ENCODE results near the gene TFCP2. TPM values are rescaled to one million over a fixed set of nuclear protein-coding genes. Genes with fewer than 3 reads are reported as not detected.
A peak's percentile ranks its signal among the peaks of the same experiment; 100 is the strongest.

TFCP2 gene
- total and polyA plus RNA-seq, 2 of the 13 experiments (the other 11 are each of a cell fraction or from before 2014, with no cell fraction given) = 7.6 to 10.0 TPM

DNA sequence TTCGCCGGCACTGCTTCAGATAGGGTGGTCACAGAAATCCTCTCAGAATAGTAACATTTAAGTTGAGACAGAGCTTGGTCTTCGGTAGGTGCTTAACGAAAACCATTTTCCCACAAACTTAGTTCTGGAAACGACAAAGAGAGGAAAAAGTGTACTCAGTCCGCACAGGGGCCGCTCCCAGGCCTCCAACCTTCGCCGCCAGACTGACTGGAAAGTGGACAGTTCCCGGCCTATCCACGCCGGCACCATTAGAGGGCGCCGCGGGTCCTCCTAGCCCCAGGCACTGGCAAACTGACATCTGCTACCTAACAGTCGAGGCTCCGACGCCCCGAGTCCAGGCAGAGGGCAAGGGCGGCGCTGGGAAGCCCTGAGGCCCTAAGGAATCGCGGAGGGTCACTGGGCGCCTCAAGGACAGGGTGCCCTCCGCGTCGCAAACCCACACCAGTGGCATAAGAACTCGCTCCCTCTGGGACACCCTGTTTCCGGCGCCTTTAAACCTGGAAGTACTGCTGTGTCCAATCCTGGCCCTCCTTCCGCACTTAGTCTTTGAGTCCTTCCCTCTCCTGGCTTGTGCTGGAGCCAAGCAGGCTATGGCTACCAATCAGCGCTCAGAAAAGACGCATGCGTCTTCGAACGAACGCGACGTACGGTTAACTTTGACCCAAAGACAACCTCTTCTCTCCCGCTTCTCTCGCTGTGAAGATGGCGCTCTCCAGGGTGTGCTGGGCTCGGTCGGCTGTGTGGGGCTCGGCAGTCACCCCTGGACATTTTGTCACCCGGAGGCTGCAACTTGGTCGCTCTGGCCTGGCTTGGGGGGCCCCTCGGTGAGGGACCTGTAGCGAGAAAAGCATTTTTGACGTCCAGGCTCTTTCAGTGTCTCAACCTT, 125.0 kb downstream of the TFCP2 start, which contains the start of gene LETMD1 (continued):
- peak; percentile 90; the same call in 1 of the 2 replicates for TF ChIP-seq KDM2A (CRISPR knock-in tag; IDR thresholded peaks at IDR 0.05; ENCODE audit: borderline replicate concordance, low read depth)
- peak in 1 of 2 experiments; percentile 84; a peak in 2 of 4 replicates for TF ChIP-seq KLF16 (CRISPR knock-in tag; IDR thresholded peaks at IDR 0.05)
- peak; percentile 65 for TF ChIP-seq ERF (CRISPR knock-in tag; IDR thresholded peaks at IDR 0.05)
- peak; percentile 38; the same call in 1 of the 2 replicates for TF ChIP-seq SP4 (CRISPR knock-in tag; IDR thresholded peaks at IDR 0.05)
- TF ChIP-seq NFKB2 (CRISPR knock-in tag; IDR thresholded peaks at IDR 0.05; ENCODE audit: borderline replicate concordance) = peak; percentile 64; the same call in 1 of the 2 replicates
- TF ChIP-seq, protein P1, sequence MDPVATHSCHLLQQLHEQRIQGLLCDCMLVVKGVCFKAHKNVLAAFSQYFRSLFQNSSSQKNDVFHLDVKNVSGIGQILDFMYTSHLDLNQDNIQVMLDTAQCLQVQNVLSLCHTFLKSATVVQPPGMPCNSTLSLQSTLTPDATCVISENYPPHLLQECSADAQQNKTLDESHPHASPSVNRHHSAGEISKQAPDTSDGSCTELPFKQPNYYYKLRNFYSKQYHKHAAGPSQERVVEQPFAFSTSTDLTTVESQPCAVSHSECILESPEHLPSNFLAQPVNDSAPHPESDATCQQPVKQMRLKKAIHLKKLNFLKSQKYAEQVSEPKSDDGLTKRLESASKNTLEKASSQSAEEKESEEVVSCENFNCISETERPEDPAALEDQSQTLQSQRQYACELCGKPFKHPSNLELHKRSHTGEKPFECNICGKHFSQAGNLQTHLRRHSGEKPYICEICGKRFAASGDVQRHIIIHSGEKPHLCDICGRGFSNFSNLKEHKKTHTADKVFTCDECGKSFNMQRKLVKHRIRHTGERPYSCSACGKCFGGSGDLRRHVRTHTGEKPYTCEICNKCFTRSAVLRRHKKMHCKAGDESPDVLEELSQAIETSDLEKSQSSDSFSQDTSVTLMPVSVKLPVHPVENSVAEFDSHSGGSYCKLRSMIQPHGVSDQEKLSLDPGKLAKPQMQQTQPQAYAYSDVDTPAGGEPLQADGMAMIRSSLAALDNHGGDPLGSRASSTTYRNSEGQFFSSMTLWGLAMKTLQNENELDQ (CRISPR knock-in tag; IDR thresholded peaks at IDR 0.05; ENCODE audit: borderline replicate concordance) = no peak
- TF ChIP-seq TMF1 (CRISPR knock-in tag; IDR thresholded peaks at IDR 0.05; ENCODE audit: low read depth) = peak; percentile 75; the same call in 1 of the 2 replicates
- no peak for TF ChIP-seq FOXM1 (CRISPR knock-in tag; IDR thresholded peaks at IDR 0.05)
- TF ChIP-seq, protein P2, sequence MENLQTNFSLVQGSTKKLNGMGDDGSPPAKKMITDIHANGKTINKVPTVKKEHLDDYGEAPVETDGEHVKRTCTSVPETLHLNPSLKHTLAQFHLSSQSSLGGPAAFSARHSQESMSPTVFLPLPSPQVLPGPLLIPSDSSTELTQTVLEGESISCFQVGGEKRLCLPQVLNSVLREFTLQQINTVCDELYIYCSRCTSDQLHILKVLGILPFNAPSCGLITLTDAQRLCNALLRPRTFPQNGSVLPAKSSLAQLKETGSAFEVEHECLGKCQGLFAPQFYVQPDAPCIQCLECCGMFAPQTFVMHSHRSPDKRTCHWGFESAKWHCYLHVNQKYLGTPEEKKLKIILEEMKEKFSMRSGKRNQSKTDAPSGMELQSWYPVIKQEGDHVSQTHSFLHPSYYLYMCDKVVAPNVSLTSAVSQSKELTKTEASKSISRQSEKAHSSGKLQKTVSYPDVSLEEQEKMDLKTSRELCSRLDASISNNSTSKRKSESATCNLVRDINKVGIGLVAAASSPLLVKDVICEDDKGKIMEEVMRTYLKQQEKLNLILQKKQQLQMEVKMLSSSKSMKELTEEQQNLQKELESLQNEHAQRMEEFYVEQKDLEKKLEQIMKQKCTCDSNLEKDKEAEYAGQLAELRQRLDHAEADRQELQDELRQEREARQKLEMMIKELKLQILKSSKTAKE (CRISPR knock-in tag; IDR thresholded peaks at IDR 0.05; ENCODE audit: borderline replicate concordance) = no peak
- TF ChIP-seq NKX3-1 (CRISPR knock-in tag; IDR thresholded peaks at IDR 0.05) = peak; percentile 55; the same call in 1 of the 2 replicates
- TF ChIP-seq ZNF33B (CRISPR knock-in tag; IDR thresholded peaks at IDR 0.05) = peak; percentile 79
- peak; percentile 40; the same call in 1 of the 2 replicates for TF ChIP-seq SMC3 (IDR thresholded peaks at IDR 0.05; ENCODE audit: low read length)
- TF ChIP-seq HNRNPH1 (optimal IDR thresholded peaks at IDR 0.05; ENCODE audit: low read depth, low read length) = no peak
- 0 out of 2 replicates have a peak, but pooled peaks have one; percentile 10 for TF ChIP-seq ZNF343 (CRISPR knock-in tag; IDR thresholded peaks at IDR 0.05)
- peak; percentile 62; the same call in 1 of the 2 replicates for TF ChIP-seq SNAPC2 (CRISPR knock-in tag; IDR thresholded peaks at IDR 0.05)
- no peak for TF ChIP-seq MLLT10 (CRISPR knock-in tag; IDR thresholded peaks at IDR 0.05)
- TF ChIP-seq FOXC1 (CRISPR knock-in tag; IDR thresholded peaks at IDR 0.05; ENCODE audit: borderline replicate concordance) = peak; percentile 63; the same call in 1 of the 2 replicates
- TF ChIP-seq ZKSCAN8 (CRISPR knock-in tag; IDR thresholded peaks at IDR 0.05; ENCODE audit: borderline replicate concordance) = no peak
- TF ChIP-seq, protein P3, sequence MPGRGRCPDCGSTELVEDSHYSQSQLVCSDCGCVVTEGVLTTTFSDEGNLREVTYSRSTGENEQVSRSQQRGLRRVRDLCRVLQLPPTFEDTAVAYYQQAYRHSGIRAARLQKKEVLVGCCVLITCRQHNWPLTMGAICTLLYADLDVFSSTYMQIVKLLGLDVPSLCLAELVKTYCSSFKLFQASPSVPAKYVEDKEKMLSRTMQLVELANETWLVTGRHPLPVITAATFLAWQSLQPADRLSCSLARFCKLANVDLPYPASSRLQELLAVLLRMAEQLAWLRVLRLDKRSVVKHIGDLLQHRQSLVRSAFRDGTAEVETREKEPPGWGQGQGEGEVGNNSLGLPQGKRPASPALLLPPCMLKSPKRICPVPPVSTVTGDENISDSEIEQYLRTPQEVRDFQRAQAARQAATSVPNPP (CRISPR knock-in tag; IDR thresholded peaks at IDR 0.05) = peak; percentile 69; the same call in 1 of the 2 replicates
- peak; percentile 93 for TF ChIP-seq ZNF350 (CRISPR knock-in tag; IDR thresholded peaks at IDR 0.05; ENCODE audit: borderline replicate concordance, low read depth)
- no peak for TF ChIP-seq ZNF569 (CRISPR knock-in tag; IDR thresholded peaks at IDR 0.05; ENCODE audit: borderline replicate concordance)
- peak; percentile 26; the same call in 1 of the 2 replicates for TF ChIP-seq CBFB (CRISPR knock-in tag; IDR thresholded peaks at IDR 0.05)
- no peak for TF ChIP-seq ZNF530 (CRISPR knock-in tag; IDR thresholded peaks at IDR 0.05; ENCODE audit: low read depth)
- TF ChIP-seq KMT2A (CRISPR knock-in tag; IDR thresholded peaks at IDR 0.05) = peak; percentile 77
- no peak for TF ChIP-seq NBN (conservative IDR thresholded peaks at IDR 0.05)

Measured in HepG2 (cell line).